ENCODE measurements around the gene EIF5A2.

Gene EIF5A2

GRCh38 chr3:170865209-170866094 lies 43.0 kb downstream of the EIF5A2 start:
- no peak for TF ChIP-seq CTCF (IDR thresholded peaks at IDR 0.05; ENCODE audit: insufficient read depth, low read length, poor library complexity, severe bottlenecking)
- DNase-seq (ENCODE audit: extremely low read depth, insufficient read length) = no peak
- H3K4me3 ChIP-seq (replicated peaks; ENCODE audit: low read depth, low read length) = no peak overlapping the region

GRCh38 chr3:170864525-170865208 lies 43.8 kb downstream of the EIF5A2 start:
- TF ChIP-seq CTCF (IDR thresholded peaks at IDR 0.05; ENCODE audit: insufficient read depth, low read length, poor library complexity, severe bottlenecking) = no peak
- H3K4me3 ChIP-seq (replicated peaks; ENCODE audit: low read depth, low read length) = no peak overlapping the region
- no peaks in the 10 kb centered on the region for H3K27me3 ChIP-seq (replicated peaks; ENCODE audit: control insufficient read depth, insufficient read depth, low read length)
- H3K36me3 ChIP-seq (ENCODE audit: control insufficient read depth, insufficient read depth, low read length) = peaks cover 3% of the 10 kb centered on the region; the same call in 1 of the 2 replicates
- no peak for DNase-seq (ENCODE audit: extremely low read depth, insufficient read length)

More at GRCh38 chr3:170865209-170866094, 43.0 kb downstream of the EIF5A2 start:
- H3K27me3 ChIP-seq (replicated peaks; ENCODE audit: control insufficient read depth, insufficient read depth, low read length) = no peaks in the 10 kb centered on the region
- peaks cover 3% of the 10 kb centered on the region; the same call in 1 of the 2 replicates for H3K36me3 ChIP-seq (ENCODE audit: control insufficient read depth, insufficient read depth, low read length)

- DNase-seq (ENCODE audit: extremely low read depth, insufficient read length) = no peak
- TF ChIP-seq CTCF (IDR thresholded peaks at IDR 0.05; ENCODE audit: insufficient read depth, low read length, poor library complexity, severe bottlenecking) = no peak
- H3K27me3 ChIP-seq (replicated peaks; ENCODE audit: control insufficient read depth, insufficient read depth, low read length) = no peaks in the 10 kb centered on the region
- H3K4me3 ChIP-seq (replicated peaks; ENCODE audit: low read depth, low read length) = no peak overlapping the region
- H3K36me3 ChIP-seq (ENCODE audit: control insufficient read depth, insufficient read depth, low read length) = peaks cover 3% of the 10 kb centered on the region; the same call in 1 of the 2 replicates
These were observed 44.6 kb downstream of the EIF5A2 start for GRCh38 chr3:170863816-170864215.

- no peak for DNase-seq (ENCODE audit: extremely low read depth, insufficient read length)
- peaks cover 3% of the 10 kb centered on the region; the same call in 1 of the 2 replicates for H3K36me3 ChIP-seq (ENCODE audit: control insufficient read depth, insufficient read depth, low read length)
- H3K27me3 ChIP-seq (replicated peaks; ENCODE audit: control insufficient read depth, insufficient read depth, low read length) = no peaks in the 10 kb centered on the region
- no peak for TF ChIP-seq CTCF (IDR thresholded peaks at IDR 0.05; ENCODE audit: insufficient read depth, low read length, poor library complexity, severe bottlenecking)
- H3K4me3 ChIP-seq (replicated peaks; ENCODE audit: low read depth, low read length) = no peak overlapping the region
These were observed 45.6 kb downstream of the EIF5A2 start for GRCh38 chr3:170862618-170863374.

- TF ChIP-seq CTCF (IDR thresholded peaks at IDR 0.05; ENCODE audit: insufficient read depth, low read length, poor library complexity, severe bottlenecking) = no peak
- Histone ChIP-seq H3K4me3 (replicated peaks; ENCODE audit: low read depth, low read length) (no peak overlapping the region), H3K36me3 (ENCODE audit: control insufficient read depth, insufficient read depth, low read length) (no peaks in the 10 kb centered on the region), H3K27me3 (replicated peaks; ENCODE audit: control insufficient read depth, insufficient read depth, low read length) (no peaks in the 10 kb centered on the region; the same call in 1 of the 2 replicates)
- DNase-seq (ENCODE audit: extremely low read depth, insufficient read length) = no peak
These were observed 49.8 kb downstream of the EIF5A2 start for GRCh38 chr3:170858599-170858998.
